WTC11 (cell line): ENCODE data around the gene CLEC1A. TPM values are rescaled to one million over a fixed set of nuclear protein-coding genes. Genes with fewer than 3 reads are reported as not detected.
"Not testable (repeated sequence)": the region's sequence is repeated elsewhere in the genome, so short reads cannot be mapped to it uniquely, and the experiment has no call there.

Source experiments
- ATAC-seq: fragments of 200-7000 bp; cut with Tn5 transposase; 2 replicates; pipeline ENCODE4 v1.10.0; 2021; ENCODE audit warnings: mild to moderate bottlenecking, moderate library complexity
- CTCF ChIA-PET: fragments of 300-600 bp; sonication (Branson Sonifier 250); formaldehyde crosslinking; loops from one replicate; lab custom pipeline; 2021; ENCODE audit warnings: antibody characterized with exemption; lab: Charles Lee
- POLR2A ChIA-PET: fragments of 350-600 bp; sonication (Branson Sonifier 250); formaldehyde crosslinking; loops from one replicate; lab custom pipeline; 2021; ENCODE audit warnings: antibody characterized with exemption; lab: Charles Lee
- DNase-seq: peaks from one replicate; pipeline ENCODE4 v3.0.0; 2021; ENCODE audit warnings: low spot score
- H3K27ac Mint-ChIP-seq: 2 replicates; pipeline ENCODE4 v1.8.0; 2021; ENCODE audit warnings: mixed read lengths
- H3K27me3 Mint-ChIP-seq: 2 replicates; pipeline ENCODE4 v1.8.0; 2021; ENCODE audit warnings: low read depth, mild to moderate bottlenecking, moderate library complexity, mixed read lengths
- H3K36me3 Mint-ChIP-seq: 2 replicates; pipeline ENCODE4 v1.8.0; 2021; ENCODE audit warnings: mixed read lengths
- H3K4me1 Mint-ChIP-seq: 2 replicates; pipeline ENCODE4 v1.8.0; 2022; ENCODE audit warnings: mixed read lengths
- H3K4me3 Mint-ChIP-seq: 2 replicates; pipeline ENCODE4 v1.8.0; 2021; ENCODE audit warnings: mild to moderate bottlenecking, moderate library complexity, mixed read lengths
- H3K9me3 Mint-ChIP-seq: 2 replicates; pipeline ENCODE4 v1.8.0; 2021; ENCODE audit warnings: mixed read lengths
- CBFB ChIP-seq: sonication (generic); formaldehyde crosslinking; IDR thresholded peaks from 2 replicates; pipeline ENCODE4 v1.8.1; 2022; ENCODE audit warnings: mild to moderate bottlenecking, low read depth, missing genetic modification reagents
- EMX1 ChIP-seq: fragments of 250-450 bp; sonication (Bioruptor Pico); IDR thresholded peaks from 2 replicates; pipeline ENCODE4 v1.8.0; 2021; ENCODE audit warnings: mild to moderate bottlenecking
- ETV6 ChIP-seq: sonication (generic); formaldehyde crosslinking; IDR thresholded peaks from 2 replicates; pipeline ENCODE4 v1.8.1; 2022; ENCODE audit warnings: mild to moderate bottlenecking, missing genetic modification reagents
- FOXP1 ChIP-seq: sonication (generic); formaldehyde crosslinking; IDR thresholded peaks from 2 replicates; pipeline ENCODE4 v1.8.0; 2022; ENCODE audit warnings: missing genetic modification reagents, mild to moderate bottlenecking, moderate library complexity, borderline replicate concordance
- GRHL2 ChIP-seq: fragments of 250-450 bp; sonication (Bioruptor Pico); IDR thresholded peaks from 2 replicates; pipeline ENCODE4 v1.8.0; 2022; ENCODE audit warnings: mild to moderate bottlenecking, moderate library complexity; ENCODE audit not compliant: insufficient replicate concordance, severe bottlenecking
- HMGA2 ChIP-seq: fragments of 250-450 bp; sonication (Bioruptor Pico); IDR thresholded peaks from 2 replicates; pipeline ENCODE4 v1.4.0; 2021; ENCODE audit warnings: mild to moderate bottlenecking, moderate library complexity
- JAZF1 ChIP-seq: fragments of 250-450 bp; sonication (Bioruptor Pico); IDR thresholded peaks from 2 replicates; pipeline ENCODE4 v1.9.0; 2021; ENCODE audit warnings: moderate library complexity, mild to moderate bottlenecking, inconsistent platforms
- MXD4 ChIP-seq: fragments of 250-450 bp; sonication (Bioruptor Pico); IDR thresholded peaks from 2 replicates; pipeline ENCODE4 v1.8.0; 2021; ENCODE audit warnings: mild to moderate bottlenecking, moderate library complexity, borderline replicate concordance
- NFATC4 ChIP-seq: fragments of 250-450 bp; sonication (Bioruptor Pico); IDR thresholded peaks from 2 replicates; pipeline ENCODE4 v1.9.0; 2021; ENCODE audit warnings: mild to moderate bottlenecking
- NFE2L1 ChIP-seq: sonication (generic); formaldehyde crosslinking; IDR thresholded peaks from 2 replicates; pipeline ENCODE4 v1.8.1; 2023; ENCODE audit warnings: missing genetic modification reagents
- OVOL2 ChIP-seq: fragments of 250-450 bp; sonication (Bioruptor Pico); IDR thresholded peaks from 2 replicates; pipeline ENCODE4 v1.9.0; 2021; ENCODE audit warnings: mild to moderate bottlenecking, borderline replicate concordance
- SMAD4 ChIP-seq: sonication (generic); formaldehyde crosslinking; IDR thresholded peaks from 2 replicates; pipeline ENCODE4 v1.8.0; 2022; ENCODE audit warnings: mild to moderate bottlenecking, missing genetic modification reagents
- TEAD4 ChIP-seq: sonication (generic); formaldehyde crosslinking; IDR thresholded peaks from 2 replicates; pipeline ENCODE4 v1.8.0; 2022; ENCODE audit warnings: mild to moderate bottlenecking, missing genetic modification reagents
- USF2 ChIP-seq: sonication (generic); formaldehyde crosslinking; IDR thresholded peaks from 2 replicates; pipeline ENCODE4 v1.8.1; 2023; ENCODE audit warnings: mild to moderate bottlenecking, missing genetic modification reagents, moderate library complexity
- ZMAT4 ChIP-seq: fragments of 250-450 bp; sonication (Bioruptor Pico); IDR thresholded peaks from 2 replicates; pipeline ENCODE4 v1.9.0; 2021; ENCODE audit warnings: mild to moderate bottlenecking
- ZNF281 ChIP-seq: sonication (generic); formaldehyde crosslinking; IDR thresholded peaks from 2 replicates; pipeline ENCODE4 v1.8.0; 2023; ENCODE audit warnings: mild to moderate bottlenecking, missing genetic modification reagents
- total RNA-seq: library from RNA; stranded (reverse); gene quantifications from 3 replicates; pipeline ENCODE4 v1.2.3, GENCODE V29; 2021
- TF ChIP-seq, protein P1 (sequence below): fragments of 250-450 bp; sonication (Bioruptor Pico); IDR thresholded peaks from 2 replicates; pipeline ENCODE4 v1.9.0; 2021; ENCODE audit warnings: mild to moderate bottlenecking
- TF ChIP-seq, protein P2 (sequence below): fragments of 250-450 bp; sonication (Bioruptor Pico); IDR thresholded peaks from 2 replicates; pipeline ENCODE4 v1.9.0; 2021; ENCODE audit warnings: mild to moderate bottlenecking, borderline replicate concordance
- TF ChIP-seq, protein P3 (sequence below): sonication (generic); formaldehyde crosslinking; IDR thresholded peaks from 2 replicates; pipeline ENCODE4 v1.8.1; 2023; ENCODE audit warnings: mild to moderate bottlenecking, missing genetic modification reagents
- TF ChIP-seq, protein P4 (sequence below): sonication (generic); formaldehyde crosslinking; IDR thresholded peaks from 2 replicates; pipeline ENCODE4 v1.8.0; 2023; ENCODE audit warnings: missing genetic modification reagents

CLEC1A gene
- total RNA-seq, 1 experiment from 2014 or later: not detected

- H3K27me3 Mint-ChIP-seq: no peaks in the 10 kb centered on the region
- DNase-seq (no peak), ATAC-seq (no peak)
- H3K4me3 Mint-ChIP-seq: no peak overlapping the region
- H3K9me3 Mint-ChIP-seq: peaks cover 31% of the 10 kb centered on the region
- peaks cover 13% of the 10 kb centered on the region for H3K4me1 Mint-ChIP-seq
- peaks cover 9% of the 10 kb centered on the region; the same call in 1 of the 2 replicates for H3K36me3 Mint-ChIP-seq
- ChIA-PET CTCF (no interaction called here), POLR2A (no interaction called here)
- no peak overlapping the region for H3K27ac Mint-ChIP-seq
- TF ChIP-seq CBFB: no peak
- TF ChIP-seq HMGA2 (CRISPR knock-in tag): no peak
- TF ChIP-seq JAZF1 (CRISPR knock-in tag): no peak
- TF ChIP-seq NFATC4: no peak
- TF ChIP-seq ETV6 (CRISPR knock-in tag): no peak
- no peak for TF ChIP-seq GRHL2 (CRISPR knock-in tag)
- TF ChIP-seq SMAD4: no peak
- no peak for TF ChIP-seq MXD4
- TF ChIP-seq TEAD4 (CRISPR knock-in tag): no peak
- TF ChIP-seq NFE2L1: no peak
- no peak for TF ChIP-seq EMX1
- no peak for TF ChIP-seq ZNF281 (CRISPR knock-in tag)
- no peak for TF ChIP-seq USF2
- TF ChIP-seq, protein P1, sequence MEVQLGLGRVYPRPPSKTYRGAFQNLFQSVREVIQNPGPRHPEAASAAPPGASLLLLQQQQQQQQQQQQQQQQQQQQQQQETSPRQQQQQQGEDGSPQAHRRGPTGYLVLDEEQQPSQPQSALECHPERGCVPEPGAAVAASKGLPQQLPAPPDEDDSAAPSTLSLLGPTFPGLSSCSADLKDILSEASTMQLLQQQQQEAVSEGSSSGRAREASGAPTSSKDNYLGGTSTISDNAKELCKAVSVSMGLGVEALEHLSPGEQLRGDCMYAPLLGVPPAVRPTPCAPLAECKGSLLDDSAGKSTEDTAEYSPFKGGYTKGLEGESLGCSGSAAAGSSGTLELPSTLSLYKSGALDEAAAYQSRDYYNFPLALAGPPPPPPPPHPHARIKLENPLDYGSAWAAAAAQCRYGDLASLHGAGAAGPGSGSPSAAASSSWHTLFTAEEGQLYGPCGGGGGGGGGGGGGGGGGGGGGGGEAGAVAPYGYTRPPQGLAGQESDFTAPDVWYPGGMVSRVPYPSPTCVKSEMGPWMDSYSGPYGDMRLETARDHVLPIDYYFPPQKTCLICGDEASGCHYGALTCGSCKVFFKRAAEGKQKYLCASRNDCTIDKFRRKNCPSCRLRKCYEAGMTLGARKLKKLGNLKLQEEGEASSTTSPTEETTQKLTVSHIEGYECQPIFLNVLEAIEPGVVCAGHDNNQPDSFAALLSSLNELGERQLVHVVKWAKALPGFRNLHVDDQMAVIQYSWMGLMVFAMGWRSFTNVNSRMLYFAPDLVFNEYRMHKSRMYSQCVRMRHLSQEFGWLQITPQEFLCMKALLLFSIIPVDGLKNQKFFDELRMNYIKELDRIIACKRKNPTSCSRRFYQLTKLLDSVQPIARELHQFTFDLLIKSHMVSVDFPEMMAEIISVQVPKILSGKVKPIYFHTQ: no peak
- TF ChIP-seq OVOL2 (CRISPR knock-in tag): no peak
- TF ChIP-seq, protein P2, sequence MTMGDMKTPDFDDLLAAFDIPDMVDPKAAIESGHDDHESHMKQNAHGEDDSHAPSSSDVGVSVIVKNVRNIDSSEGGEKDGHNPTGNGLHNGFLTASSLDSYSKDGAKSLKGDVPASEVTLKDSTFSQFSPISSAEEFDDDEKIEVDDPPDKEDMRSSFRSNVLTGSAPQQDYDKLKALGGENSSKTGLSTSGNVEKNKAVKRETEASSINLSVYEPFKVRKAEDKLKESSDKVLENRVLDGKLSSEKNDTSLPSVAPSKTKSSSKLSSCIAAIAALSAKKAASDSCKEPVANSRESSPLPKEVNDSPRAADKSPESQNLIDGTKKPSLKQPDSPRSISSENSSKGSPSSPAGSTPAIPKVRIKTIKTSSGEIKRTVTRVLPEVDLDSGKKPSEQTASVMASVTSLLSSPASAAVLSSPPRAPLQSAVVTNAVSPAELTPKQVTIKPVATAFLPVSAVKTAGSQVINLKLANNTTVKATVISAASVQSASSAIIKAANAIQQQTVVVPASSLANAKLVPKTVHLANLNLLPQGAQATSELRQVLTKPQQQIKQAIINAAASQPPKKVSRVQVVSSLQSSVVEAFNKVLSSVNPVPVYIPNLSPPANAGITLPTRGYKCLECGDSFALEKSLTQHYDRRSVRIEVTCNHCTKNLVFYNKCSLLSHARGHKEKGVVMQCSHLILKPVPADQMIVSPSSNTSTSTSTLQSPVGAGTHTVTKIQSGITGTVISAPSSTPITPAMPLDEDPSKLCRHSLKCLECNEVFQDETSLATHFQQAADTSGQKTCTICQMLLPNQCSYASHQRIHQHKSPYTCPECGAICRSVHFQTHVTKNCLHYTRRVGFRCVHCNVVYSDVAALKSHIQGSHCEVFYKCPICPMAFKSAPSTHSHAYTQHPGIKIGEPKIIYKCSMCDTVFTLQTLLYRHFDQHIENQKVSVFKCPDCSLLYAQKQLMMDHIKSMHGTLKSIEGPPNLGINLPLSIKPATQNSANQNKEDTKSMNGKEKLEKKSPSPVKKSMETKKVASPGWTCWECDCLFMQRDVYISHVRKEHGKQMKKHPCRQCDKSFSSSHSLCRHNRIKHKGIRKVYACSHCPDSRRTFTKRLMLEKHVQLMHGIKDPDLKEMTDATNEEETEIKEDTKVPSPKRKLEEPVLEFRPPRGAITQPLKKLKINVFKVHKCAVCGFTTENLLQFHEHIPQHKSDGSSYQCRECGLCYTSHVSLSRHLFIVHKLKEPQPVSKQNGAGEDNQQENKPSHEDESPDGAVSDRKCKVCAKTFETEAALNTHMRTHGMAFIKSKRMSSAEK (CRISPR knock-in tag): no peak
- TF ChIP-seq, protein P3, sequence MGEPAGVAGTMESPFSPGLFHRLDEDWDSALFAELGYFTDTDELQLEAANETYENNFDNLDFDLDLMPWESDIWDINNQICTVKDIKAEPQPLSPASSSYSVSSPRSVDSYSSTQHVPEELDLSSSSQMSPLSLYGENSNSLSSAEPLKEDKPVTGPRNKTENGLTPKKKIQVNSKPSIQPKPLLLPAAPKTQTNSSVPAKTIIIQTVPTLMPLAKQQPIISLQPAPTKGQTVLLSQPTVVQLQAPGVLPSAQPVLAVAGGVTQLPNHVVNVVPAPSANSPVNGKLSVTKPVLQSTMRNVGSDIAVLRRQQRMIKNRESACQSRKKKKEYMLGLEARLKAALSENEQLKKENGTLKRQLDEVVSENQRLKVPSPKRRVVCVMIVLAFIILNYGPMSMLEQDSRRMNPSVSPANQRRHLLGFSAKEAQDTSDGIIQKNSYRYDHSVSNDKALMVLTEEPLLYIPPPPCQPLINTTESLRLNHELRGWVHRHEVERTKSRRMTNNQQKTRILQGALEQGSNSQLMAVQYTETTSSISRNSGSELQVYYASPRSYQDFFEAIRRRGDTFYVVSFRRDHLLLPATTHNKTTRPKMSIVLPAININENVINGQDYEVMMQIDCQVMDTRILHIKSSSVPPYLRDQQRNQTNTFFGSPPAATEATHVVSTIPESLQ (CRISPR knock-in tag): no peak
- TF ChIP-seq ZMAT4 (CRISPR knock-in tag): no peak
- TF ChIP-seq, protein P4, sequence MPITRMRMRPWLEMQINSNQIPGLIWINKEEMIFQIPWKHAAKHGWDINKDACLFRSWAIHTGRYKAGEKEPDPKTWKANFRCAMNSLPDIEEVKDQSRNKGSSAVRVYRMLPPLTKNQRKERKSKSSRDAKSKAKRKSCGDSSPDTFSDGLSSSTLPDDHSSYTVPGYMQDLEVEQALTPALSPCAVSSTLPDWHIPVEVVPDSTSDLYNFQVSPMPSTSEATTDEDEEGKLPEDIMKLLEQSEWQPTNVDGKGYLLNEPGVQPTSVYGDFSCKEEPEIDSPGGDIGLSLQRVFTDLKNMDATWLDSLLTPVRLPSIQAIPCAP (CRISPR knock-in tag): no peak
- no peak for TF ChIP-seq FOXP1 (CRISPR knock-in tag)
Observed at GRCh38 chr12:10027311-10027710, 71.5 kb downstream of the CLEC1A start.

- H3K4me1 Mint-ChIP-seq, H3K27ac Mint-ChIP-seq, H3K4me3 Mint-ChIP-seq, DNase-seq, ATAC-seq, H3K27me3 Mint-ChIP-seq, CTCF ChIA-PET, POLR2A ChIA-PET, H3K36me3 Mint-ChIP-seq: not testable (repeated sequence)
- H3K9me3 Mint-ChIP-seq: peaks cover 27% of the 10 kb centered on the region
Observed at GRCh38 chr12:10026666-10027065, 72.1 kb downstream of the CLEC1A start.
